ENCODE data around the gene SUN1. TPM values are rescaled to one million over a fixed set of nuclear protein-coding genes. Genes with fewer than 3 reads are reported as not detected.

The SUN1 gene
- total and polyA plus RNA-seq, 2 donors (not counting 1 experiment from before 2014, with no cell fraction given): 198 to 254 TPM

GRCh38 chr7:785416-785815 is 46.9 kb upstream of the SUN1 start:
- Mint-ChIP-seq H3K9me3 (ENCODE audit: insufficient read depth) (no peaks in the 10 kb centered on the region), H3K27ac (no peak overlapping the region), H3K4me1 (no peaks in the 10 kb centered on the region), H3K4me3 (no peak overlapping the region), H3K27me3 (no peaks in the 10 kb centered on the region)
- DNase-seq (no peak), ATAC-seq (ENCODE audit: low read depth) (no peak)
- H3K4me3 ChIP-seq (ENCODE audit: control extremely low read depth in 1 of 5, extremely low read depth in 1 of 5, insufficient read depth in 1 of 5, low read depth in 2 of 5, low read length in 4 of 5): no peak overlapping the region
- ChIA-PET CTCF (interaction anchor here (1.4 to 8.8 kb wide), 3 partner anchors 66 to 125 kb away, joined by 4 to 113 read pairs (median 4); partner anchors contain the start of gene GET4), POLR2A (no interaction called here)
- WGBS (ENCODE audit: insufficient coverage): 98% methylated on average over 10 of the region's 10 CpGs
- H3K9me3 ChIP-seq (ENCODE audit: control extremely low read depth in 1 of 3, control insufficient read depth in 2 of 3, insufficient read depth in 1 of 3, low read length in 2 of 3): peaks cover 0 to 11% (median 0%) of the 10 kb centered on the region in 3 donors
- H3K79me2 ChIP-seq (ENCODE audit: control insufficient read depth, insufficient read depth, low read length): no peaks in the 10 kb centered on the region
- intact Hi-C loops (cut with micrococcal nuclease): loop anchor here (5.0 to 10.0 kb wide), 2 partner anchors 189 to 357 kb away; partner anchors contain the start of gene COX19
- no peak overlapping the region for H3K4me2 ChIP-seq (replicated peaks; ENCODE audit: low read depth, low read length, poor library complexity, severe bottlenecking)
- H4K20me1 ChIP-seq (ENCODE audit: control insufficient read depth, insufficient read depth, low read length, poor library complexity, severe bottlenecking): no peaks in the 10 kb centered on the region
- H3K36me3 ChIP-seq (replicated peaks in 1 of 2; ENCODE audit: control extremely low read depth in 1 of 2, control insufficient read depth in 1 of 2, extremely low read depth in 1 of 2, insufficient read depth in 2 of 2, low read length in 1 of 2): peaks cover 0 to 11% of the 10 kb centered on the region in 2 experiments
- H3K27me3 ChIP-seq (replicated peaks in 1 of 4; ENCODE audit: control extremely low read depth in 1 of 4, control insufficient read depth in 3 of 4, insufficient read depth in 4 of 4, low read length in 3 of 4): no peaks in the 10 kb centered on the region
- no peak overlapping the region for H2AFZ ChIP-seq (ENCODE audit: insufficient read depth, low read depth, low read length, poor library complexity, severe bottlenecking)
- H3K27ac ChIP-seq (ENCODE audit: low read length in 2 of 2): no peak overlapping the region
- H3K4me1 ChIP-seq (ENCODE audit: control insufficient read depth in 2 of 2, insufficient read depth in 2 of 2, low read length in 2 of 2): no peaks in the 10 kb centered on the region
- no peak overlapping the region for H3K9ac ChIP-seq (ENCODE audit: low read length)
- no peak for TF ChIP-seq EZH2 (IDR thresholded peaks at IDR 0.05; ENCODE audit: borderline replicate concordance, insufficient read depth, low read depth, low read length, poor library complexity, severe bottlenecking)
- TF ChIP-seq CTCF (IDR thresholded peaks at IDR 0.05): no peak

- DNase-seq (peak; percentile 70), ATAC-seq (ENCODE audit: low read depth) (peak; percentile 85)
- Mint-ChIP-seq H3K9me3 (ENCODE audit: insufficient read depth) (no peaks in the 10 kb centered on the region), H3K4me1 (no peaks in the 10 kb centered on the region), H3K27ac (no peak overlapping the region), H3K4me3 (no peak overlapping the region), H3K27me3 (no peaks in the 10 kb centered on the region)
- peaks cover 0 to 10% of the 10 kb centered on the region in 2 experiments for H3K36me3 ChIP-seq (replicated peaks in 1 of 2; ENCODE audit: control extremely low read depth in 1 of 2, control insufficient read depth in 1 of 2, extremely low read depth in 1 of 2, insufficient read depth in 2 of 2, low read length in 1 of 2)
- H3K9me3 ChIP-seq (ENCODE audit: control extremely low read depth in 1 of 3, control insufficient read depth in 2 of 3, insufficient read depth in 1 of 3, low read length in 2 of 3): peaks cover 0 to 11% (median 0%) of the 10 kb centered on the region in 3 donors
- H3K79me2 ChIP-seq (ENCODE audit: control insufficient read depth, insufficient read depth, low read length): no peaks in the 10 kb centered on the region
- WGBS (ENCODE audit: insufficient coverage): 66% methylated on average over 10 of the region's 11 CpGs
- no peaks in the 10 kb centered on the region for H4K20me1 ChIP-seq (ENCODE audit: control insufficient read depth, insufficient read depth, low read length, poor library complexity, severe bottlenecking)
- ChIA-PET CTCF (interaction anchor here (0.6 to 8.8 kb wide), 8 partner anchors 10 to 357 kb away, joined by 3 to 113 read pairs (median 4); partner anchors contain the start of gene GET4), POLR2A (no interaction called here)
- no peak overlapping the region for H3K4me3 ChIP-seq (ENCODE audit: control extremely low read depth in 1 of 5, extremely low read depth in 1 of 5, insufficient read depth in 1 of 5, low read depth in 2 of 5, low read length in 4 of 5)
- no peak overlapping the region for H2AFZ ChIP-seq (ENCODE audit: insufficient read depth, low read depth, low read length, poor library complexity, severe bottlenecking)
- no peaks in the 10 kb centered on the region for H3K4me1 ChIP-seq (ENCODE audit: control insufficient read depth in 2 of 2, insufficient read depth in 2 of 2, low read length in 2 of 2)
- H3K27me3 ChIP-seq (replicated peaks in 1 of 4; ENCODE audit: control extremely low read depth in 1 of 4, control insufficient read depth in 3 of 4, insufficient read depth in 4 of 4, low read length in 3 of 4): no peaks in the 10 kb centered on the region
- intact Hi-C loops (cut with micrococcal nuclease): loop anchor here (1.0 to 10.0 kb wide), 5 partner anchors 27 to 390 kb away; partner anchors contain the start of gene COX19
- TF ChIP-seq CTCF (IDR thresholded peaks at IDR 0.05) (peak; percentile 76), EZH2 (IDR thresholded peaks at IDR 0.05; ENCODE audit: borderline replicate concordance, insufficient read depth, low read depth, low read length, poor library complexity, severe bottlenecking) (no peak)
- no peak overlapping the region for H3K4me2 ChIP-seq (replicated peaks; ENCODE audit: low read depth, low read length, poor library complexity, severe bottlenecking)
- H3K27ac ChIP-seq (ENCODE audit: low read length in 2 of 2): no peak overlapping the region
- no peak overlapping the region for H3K9ac ChIP-seq (ENCODE audit: low read length)
These were observed 45.6 kb upstream of the SUN1 start for GRCh38 chr7:786472-787255.
